ENCODE results near the gene SH3GL3. TPM values are rescaled to one million over a fixed set of nuclear protein-coding genes. Genes with fewer than 3 reads are reported as not detected.
A peak's percentile ranks its signal among the peaks of the same experiment; 100 is the strongest.

The SH3GL3 gene
- total and polyA plus RNA-seq, 2 experiments from 2014 or later: 38.2 to 87.1 TPM

GRCh38 chr15:83657549-83657948 is 210.4 kb downstream of the SH3GL3 start:
- Histone ChIP-seq H3K4me3 (no peak overlapping the region), H3K9me3 (ENCODE audit: low read depth) (no peaks in the 10 kb centered on the region), H3K4me1 (ENCODE audit: low read depth) (no peaks in the 10 kb centered on the region), H3K27me3 (peaks cover 35% of the 10 kb centered on the region), H3K27ac (no peak overlapping the region), H3K36me3 (no peaks in the 10 kb centered on the region)
- peak; percentile 33 for TF ChIP-seq CTCF (IDR thresholded peaks at IDR 0.05; ENCODE audit: low read depth, low read length)
- no peak for DNase-seq (ENCODE audit: low read depth in 1 of 2, low spot score in 1 of 2)

DNA sequence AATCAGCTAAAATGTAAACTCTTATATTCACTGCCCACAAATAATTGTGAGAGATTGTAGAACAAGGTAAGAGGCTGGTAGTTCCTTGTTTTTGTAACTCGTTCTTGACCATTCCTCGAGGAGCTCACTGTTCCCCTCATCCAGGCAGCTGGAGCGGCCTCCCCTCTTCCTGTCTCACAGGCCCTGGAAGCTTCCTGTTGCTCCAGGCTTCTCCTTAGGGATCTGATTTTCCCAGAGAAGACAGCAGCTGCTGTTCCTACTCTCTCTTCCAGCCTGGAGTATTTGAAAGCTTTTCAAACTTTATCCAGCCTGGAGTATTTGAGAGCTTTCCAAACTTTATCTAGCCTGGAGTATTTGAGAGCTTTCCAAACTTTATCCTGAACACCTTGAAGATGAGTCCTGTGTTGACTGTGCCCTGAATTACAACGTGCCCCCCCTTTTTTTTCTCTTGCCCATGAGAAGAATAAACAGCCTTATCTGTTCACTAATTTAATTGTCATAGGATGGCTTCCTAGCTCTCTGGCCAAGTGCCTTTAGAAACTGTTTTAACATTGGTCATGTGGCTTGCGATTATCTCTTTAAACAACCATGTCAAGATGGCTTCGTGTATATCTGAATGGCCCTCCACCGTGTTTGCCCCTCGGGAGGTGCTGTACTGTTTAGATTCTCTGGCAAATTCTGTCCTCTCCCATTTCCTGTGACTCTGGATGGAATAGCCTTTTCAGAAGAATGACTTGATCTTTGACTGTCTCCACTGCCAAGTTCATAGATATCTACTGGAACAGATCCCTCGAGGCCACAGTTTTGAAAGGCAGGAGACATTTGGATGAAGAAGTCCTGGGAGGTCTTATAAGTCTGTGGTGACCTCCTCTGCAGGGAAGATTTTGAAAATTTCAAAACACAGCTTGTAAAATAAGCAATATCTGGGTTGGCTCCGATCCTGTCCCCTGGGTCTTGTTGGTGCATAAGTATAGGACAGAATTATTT is 211.6 kb downstream of the SH3GL3 start:
- no peaks in the 10 kb centered on the region for H3K9me3 ChIP-seq (ENCODE audit: low read depth)
- no peak for TF ChIP-seq CTCF (IDR thresholded peaks at IDR 0.05; ENCODE audit: low read depth, low read length)
- H3K4me1 ChIP-seq (ENCODE audit: low read depth): no peaks in the 10 kb centered on the region
- H3K4me3 ChIP-seq: no peak overlapping the region
- peaks cover 25% of the 10 kb centered on the region for H3K27me3 ChIP-seq
- DNase-seq (ENCODE audit: low read depth in 1 of 2, low spot score in 1 of 2): peak in 1 of 2 donors; percentile 35
- H3K27ac ChIP-seq: no peak overlapping the region
- no peaks in the 10 kb centered on the region for H3K36me3 ChIP-seq

- DNase-seq (ENCODE audit: low read depth in 1 of 2, low spot score in 1 of 2): no peak
Observed at GRCh38 chr15:83659417-83659812, 212.3 kb downstream of the SH3GL3 start.

DNA sequence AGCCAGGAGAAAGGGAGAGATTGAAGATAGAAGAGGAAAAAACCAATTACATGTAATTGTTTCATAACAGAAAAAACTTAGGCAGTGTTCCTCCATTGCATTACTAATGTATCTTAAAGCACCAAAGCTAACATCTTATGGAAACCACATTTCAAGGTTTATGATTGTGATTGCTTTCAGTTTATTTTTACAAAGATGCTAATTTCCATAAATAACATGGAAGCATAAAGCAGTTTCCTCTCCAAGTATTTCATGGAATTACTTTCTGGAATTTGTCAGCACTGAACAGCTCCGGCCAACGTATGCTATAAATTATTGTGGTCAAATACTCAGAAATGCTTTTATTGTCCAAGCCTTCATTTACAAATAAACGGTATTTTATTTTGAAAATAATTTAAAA is 218.3 kb downstream of the SH3GL3 start:
- Histone ChIP-seq H3K9me3 (ENCODE audit: low read depth) (no peaks in the 10 kb centered on the region), H3K27ac (no peak overlapping the region)

More at GRCh38 chr15:83659417-83659812, 212.3 kb downstream of the SH3GL3 start:
- Histone ChIP-seq H3K36me3 (no peaks in the 10 kb centered on the region), H3K27me3 (peaks cover 18% of the 10 kb centered on the region), H3K4me3 (no peak overlapping the region), H3K4me1 (ENCODE audit: low read depth) (no peaks in the 10 kb centered on the region), H3K9me3 (ENCODE audit: low read depth) (no peaks in the 10 kb centered on the region), H3K27ac (no peak overlapping the region)
- TF ChIP-seq CTCF (IDR thresholded peaks at IDR 0.05; ENCODE audit: low read depth, low read length): no peak

More for the DNA sequence above, 218.3 kb downstream of the SH3GL3 start:
- no peak for DNase-seq (ENCODE audit: low read depth in 1 of 2, low spot score in 1 of 2)
- H3K4me3 ChIP-seq: no peak overlapping the region
- H3K27me3 ChIP-seq: no peaks in the 10 kb centered on the region
- TF ChIP-seq CTCF (IDR thresholded peaks at IDR 0.05; ENCODE audit: low read depth, low read length): no peak
- H3K4me1 ChIP-seq (ENCODE audit: low read depth): no peaks in the 10 kb centered on the region
- H3K36me3 ChIP-seq: no peaks in the 10 kb centered on the region

Other genes with a start within 250 kb of the SH3GL3 start
- 101 and 164 TPM in 2 replicates for gene HDGFL3, start 239.5 kb upstream of the SH3GL3 start, total RNA-seq
- 68.8 and 80.4 TPM in 2 replicates for gene HDGFL3, start 239.5 kb upstream of the SH3GL3 start, polyA plus RNA-seq
- 4.5 and 4.7 TPM in 2 replicates for gene BNC1, start 162.7 kb upstream of the SH3GL3 start, total RNA-seq
- gene BNC1, start 162.7 kb upstream of the SH3GL3 start, polyA plus RNA-seq: 3.3 and 6.4 TPM in 2 replicates
- gene ADAMTSL3, start 206.8 kb downstream of the SH3GL3 start, total RNA-seq: 0.88 and 2.0 TPM in 2 replicates
- gene ADAMTSL3, start 206.8 kb downstream of the SH3GL3 start, polyA plus RNA-seq: 0.83 and 3.5 TPM in 2 replicates